Adipose tissue (tissue), 3 donors: ENCODE results near the gene ORM1. TPM values are rescaled to one million over a fixed set of nuclear protein-coding genes. Genes with fewer than 3 reads are reported as not detected.
"Not testable (repeated sequence)": the region's sequence is repeated elsewhere in the genome, so short reads cannot be mapped to it uniquely, and the experiment has no call there.

Source experiments
- H3K27ac ChIP-seq: one replicate; pipeline ENCODE4 v1.5.1; 2013; ENCODE audit warnings: low read depth, low read length
- WGBS, 3 donors: extraction: QIAGEN DNeasy Blood & Tissue Kit; methylation state at CpG; one replicate each; pipeline ENCODE4 v1.1.7; 2013; 5-methylcytosine and 5-hydroxymethylcytosine counted together
- polyA plus RNA-seq, 3 donors: library from polyadenylated mRNA; stranded (reverse); fragments of 200-250 nt; gene quantifications; one replicate each; pipeline ENCODE4 v1.2.3, GENCODE V29; 2013
- donor health status: healthy with polysubstance abuse.
- donor health status: Bipolar disorder and iron deficiency.
- donor health status: healthy.

The ORM1 gene
- polyA plus RNA-seq, 3 donors = 6.9 to 18.0 TPM; not detected in 1

DNA sequence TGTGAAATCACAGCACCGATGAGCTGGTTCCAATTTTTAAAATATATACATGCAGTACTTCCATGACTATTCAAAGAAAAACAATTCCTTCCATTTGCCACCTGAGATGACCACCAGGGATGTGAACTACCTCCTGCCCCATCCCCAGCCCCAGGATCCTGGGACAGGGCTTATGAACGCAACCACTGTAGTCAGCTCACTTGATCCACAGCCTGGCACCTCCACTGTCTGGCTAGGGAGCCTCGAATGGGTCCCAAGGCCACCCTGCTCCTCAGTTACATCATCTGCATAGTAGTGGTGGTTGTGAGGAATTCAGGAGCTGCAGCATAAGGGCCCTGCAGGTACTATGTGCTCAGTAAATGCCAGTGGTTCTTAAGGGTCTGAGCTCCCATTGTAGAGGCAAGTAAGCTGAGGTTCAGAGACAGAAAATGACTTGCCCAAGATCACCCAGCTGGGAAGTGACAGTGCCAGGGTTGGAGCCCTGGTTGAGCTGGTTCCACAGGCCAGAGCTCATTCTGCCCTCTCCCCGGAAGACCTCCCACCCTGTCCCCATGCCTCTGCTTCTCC is 9.7 kb downstream of the ORM1 start:
- H3K27ac ChIP-seq = not testable (repeated sequence)
- WGBS, 3 donors = 66 to 76% (median 71%) methylated on average over 4 of the region's 4 CpGs

GRCh38 chr9:114333718-114334117 is 10.8 kb downstream of the ORM1 start:
- not testable (repeated sequence) for H3K27ac ChIP-seq
- 85 to 89% (median 86%) methylated on average over 2 to 3 of the region's 4 CpGs for WGBS, 3 donors

DNA sequence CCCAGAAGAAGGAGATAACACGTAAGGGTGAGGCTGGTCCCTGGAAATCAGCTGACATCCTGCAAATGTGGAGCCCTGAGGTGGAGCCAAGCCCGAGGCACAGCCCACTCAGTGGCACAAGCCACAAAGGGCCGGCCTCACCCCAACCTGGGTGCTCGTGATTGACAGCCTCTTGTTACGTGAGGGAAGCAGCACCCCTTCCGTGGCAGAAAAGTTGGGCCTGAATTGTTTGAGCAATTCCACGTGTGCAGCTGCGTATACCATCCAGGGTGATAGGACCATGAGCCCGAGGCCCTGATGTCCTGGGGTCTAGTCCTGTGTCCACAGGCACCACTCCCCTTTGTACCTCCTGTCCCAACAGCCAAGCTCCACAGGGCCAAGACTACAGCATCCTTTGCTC is 11.6 kb downstream of the ORM1 start:
- H3K27ac ChIP-seq = no peak overlapping the region
- 90 to 95% (median 95%) methylated on average over 8 to 9 of the region's 9 CpGs for WGBS, 3 donors

DNA sequence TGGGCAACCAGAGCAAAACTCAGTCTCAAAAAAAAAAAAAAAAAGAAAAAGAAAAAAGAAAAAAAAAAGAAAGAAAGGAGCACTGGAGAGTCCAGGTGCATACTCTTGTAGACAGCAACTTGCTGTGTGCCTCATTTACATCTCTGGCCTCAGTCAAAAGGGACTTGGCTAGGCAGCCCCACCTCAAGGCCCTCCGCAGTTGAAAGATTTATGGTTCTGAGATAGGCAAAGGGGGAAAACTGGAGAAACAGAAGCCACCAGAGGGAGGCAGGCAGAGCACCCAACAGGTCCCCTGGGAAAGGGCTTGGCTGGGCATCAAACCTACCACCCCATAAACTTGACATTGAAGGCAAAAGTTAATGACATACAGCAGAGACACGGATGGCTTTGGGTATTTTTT is 12.8 kb downstream of the ORM1 start:
- 64 to 76% (median 72%) methylated on average over 2 of the region's 2 CpGs for WGBS, 3 donors

GRCh38 chr9:114336157-114336556 is 13.3 kb downstream of the ORM1 start:
- WGBS, 3 donors = 74 to 82% (median 80%) methylated on average over 10 of the region's 10 CpGs

More for the DNA sequence above, 12.8 kb downstream of the ORM1 start:
- H3K27ac ChIP-seq = no peak overlapping the region

GRCh38 chr9:114336699-114337395 is 13.9 kb downstream of the ORM1 start:
- no peak overlapping the region for H3K27ac ChIP-seq
- 89 to 93% (median 89%) methylated on average over 21 to 23 of the region's 23 CpGs for WGBS, 3 donors

More at GRCh38 chr9:114336157-114336556, 13.3 kb downstream of the ORM1 start:
- no peak overlapping the region for H3K27ac ChIP-seq

GRCh38 chr9:114338187-114338586 is 15.3 kb downstream of the ORM1 start:
- H3K27ac ChIP-seq = no peak overlapping the region
- WGBS, 3 donors = 90 to 95% (median 93%) methylated on average over 2 of the region's 2 CpGs

DNA sequence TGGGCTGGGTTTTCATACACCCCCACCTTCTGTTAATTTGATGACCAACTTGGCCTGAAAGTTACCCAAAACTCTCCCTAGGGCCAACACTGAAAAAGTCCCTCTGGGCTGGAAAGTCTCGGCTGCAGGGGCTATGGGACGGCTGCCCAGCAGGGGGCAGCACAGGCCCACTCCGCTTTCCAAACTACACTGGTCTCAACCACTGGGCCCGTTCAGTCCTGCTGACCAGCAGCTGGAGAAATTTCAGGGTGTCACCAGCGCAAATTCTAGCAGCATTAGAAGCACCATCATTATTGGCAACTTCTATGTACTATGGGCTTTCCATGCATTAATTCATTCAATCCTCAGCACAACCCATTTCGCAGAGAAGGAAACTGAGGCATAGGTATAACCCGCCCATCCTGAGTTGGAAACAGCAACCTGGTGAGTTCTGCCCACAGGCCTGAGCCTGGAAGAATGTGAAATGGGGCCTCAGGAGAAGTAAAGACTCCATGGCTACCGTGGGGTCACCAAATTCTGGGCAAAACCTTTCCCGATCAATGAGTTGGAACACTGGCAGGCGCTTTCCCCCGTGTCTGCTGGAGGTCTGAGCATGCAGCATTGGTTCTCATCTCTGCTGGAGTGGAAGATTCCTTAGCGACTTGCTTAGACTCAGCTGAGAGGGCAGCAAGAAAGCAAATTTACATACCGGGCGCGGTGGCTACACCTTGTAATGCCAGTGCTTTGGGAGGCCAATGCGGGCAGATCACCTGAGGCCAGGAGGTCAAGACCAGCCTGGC is 16.4 kb downstream of the ORM1 start:
- no peak overlapping the region for H3K27ac ChIP-seq
- 80 to 84% (median 83%) methylated on average over 16 of the region's 16 CpGs for WGBS, 3 donors

GRCh38 chr9:114341152-114341830 is 18.4 kb downstream of the ORM1 start:
- no peak overlapping the region for H3K27ac ChIP-seq
- WGBS, 3 donors = 87 to 88% (median 87%) methylated on average over 12 of the region's 12 CpGs

GRCh38 chr9:114341991-114342390 is 19.1 kb downstream of the ORM1 start:
- WGBS, 3 donors = 94 to 96% (median 95%) methylated on average over 4 of the region's 4 CpGs
- H3K27ac ChIP-seq = no peak overlapping the region

DNA sequence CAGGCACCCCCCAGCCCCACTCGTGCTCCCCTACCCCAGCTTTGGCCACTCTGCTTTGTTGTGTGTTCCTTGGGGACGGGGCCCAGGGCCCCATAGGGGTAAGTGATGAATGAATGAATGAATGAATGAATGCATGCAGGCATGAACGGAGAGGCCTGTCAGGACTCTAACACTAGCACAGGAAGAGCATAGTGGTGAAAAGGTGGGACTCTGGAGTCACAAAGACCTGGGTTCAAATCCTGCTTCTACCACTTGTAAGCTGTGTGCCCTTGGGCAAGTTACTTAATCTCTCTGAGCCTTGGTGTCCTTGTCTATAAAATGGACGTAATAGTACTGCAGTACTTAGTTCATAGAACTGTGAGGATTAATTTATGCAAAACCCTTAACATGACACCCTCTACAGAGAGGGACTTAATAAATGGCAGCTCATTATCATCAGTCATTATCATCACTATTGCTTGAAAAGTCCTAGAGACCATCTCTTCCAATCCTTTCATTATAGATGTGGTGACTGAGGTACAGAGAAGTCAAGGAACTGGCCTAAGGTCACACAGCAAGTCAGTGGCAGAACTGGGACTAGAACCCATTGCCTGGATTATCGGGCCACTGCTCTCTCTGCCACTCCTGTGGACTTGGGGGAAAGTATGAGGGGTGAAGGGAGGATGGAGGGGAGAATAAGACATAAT is 20.0 kb downstream of the ORM1 start:
- no peak overlapping the region for H3K27ac ChIP-seq
- WGBS, 3 donors = 88 to 91% (median 90%) methylated on average over 5 of the region's 5 CpGs

GRCh38 chr9:114343471-114344187 is 20.7 kb downstream of the ORM1 start:
- WGBS, 3 donors = 89 to 92% (median 89%) methylated on average over 9 of the region's 9 CpGs
- H3K27ac ChIP-seq = no peak overlapping the region

- WGBS, 3 donors = 88 to 95% (median 90%) methylated on average over 11 of the region's 11 CpGs
- H3K27ac ChIP-seq = no peak overlapping the region
These were observed 21.3 kb downstream of the ORM1 start for GRCh38 chr9:114344188-114344566.

DNA sequence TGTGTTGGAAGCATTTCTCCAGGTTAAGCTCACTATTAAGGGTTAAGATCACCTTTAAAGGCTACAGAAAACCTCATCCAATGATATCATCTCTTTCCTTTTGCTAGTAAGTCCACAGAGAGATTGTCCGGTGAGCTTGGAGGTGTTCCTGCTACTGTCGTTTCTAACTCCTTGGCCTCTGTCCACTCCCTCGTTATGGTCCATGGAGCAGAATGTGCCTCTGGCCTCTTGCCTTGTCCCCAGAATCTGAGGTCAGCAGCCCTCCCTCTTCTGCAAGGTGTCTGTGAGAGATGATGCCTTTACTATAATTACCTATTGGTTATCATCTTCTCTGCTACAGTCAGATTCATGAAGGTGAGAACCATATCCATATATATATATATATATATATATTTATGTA is 21.8 kb downstream of the ORM1 start:
- 65 to 85% (median 70%) methylated on average over 3 of the region's 3 CpGs for WGBS, 3 donors

DNA sequence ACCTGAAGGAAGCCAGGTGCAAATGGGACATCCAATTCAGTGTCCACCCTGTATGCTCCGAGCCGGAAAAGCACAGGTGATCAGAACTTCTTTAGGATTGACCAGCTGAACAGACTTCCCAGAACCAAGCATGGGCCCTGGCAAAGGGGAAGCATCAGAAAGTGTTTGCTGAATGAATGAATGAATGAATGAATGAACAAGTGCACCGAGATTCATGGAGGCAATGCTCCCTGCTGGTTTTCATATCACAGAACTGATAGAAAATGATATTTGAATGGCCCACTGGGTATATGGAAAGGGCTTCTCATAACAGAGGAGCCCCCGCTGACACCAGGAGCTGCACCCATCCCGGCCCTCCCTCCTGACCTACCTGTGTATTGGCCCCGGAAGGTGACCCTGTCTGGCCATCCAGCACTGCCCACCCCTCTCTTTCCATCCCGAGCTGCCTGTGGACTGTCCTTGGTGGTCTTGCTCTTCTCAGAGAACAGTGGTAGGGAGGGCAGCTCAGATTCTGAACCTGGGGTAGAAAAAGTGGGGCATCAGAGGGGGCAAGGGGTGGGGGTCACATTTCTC is 22.7 kb downstream of the ORM1 start:
- 88 to 93% (median 89%) methylated on average over 7 of the region's 7 CpGs for WGBS, 3 donors
- no peak overlapping the region for H3K27ac ChIP-seq

More for the DNA sequence above, 21.8 kb downstream of the ORM1 start:
- no peak overlapping the region for H3K27ac ChIP-seq

DNA sequence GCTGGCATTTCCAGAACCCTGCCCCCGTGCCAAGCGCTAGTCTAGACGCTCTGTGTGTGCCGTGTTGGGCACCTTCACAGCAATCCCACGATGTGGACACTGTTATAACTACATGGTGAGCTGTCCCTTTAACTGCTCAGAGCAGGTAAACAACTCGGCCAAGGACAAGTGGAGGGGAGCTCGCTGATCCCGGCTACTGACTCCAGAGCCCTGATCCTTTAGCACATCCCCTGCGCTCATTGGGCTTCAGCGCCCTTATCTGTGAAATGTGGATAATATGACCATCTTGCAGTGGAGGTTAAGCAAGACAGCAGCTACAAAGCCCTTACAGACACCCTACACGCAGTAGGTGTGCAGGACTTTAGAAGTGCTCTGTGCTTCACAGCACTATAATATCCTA is 23.2 kb downstream of the ORM1 start:
- no peak overlapping the region for H3K27ac ChIP-seq

DNA sequence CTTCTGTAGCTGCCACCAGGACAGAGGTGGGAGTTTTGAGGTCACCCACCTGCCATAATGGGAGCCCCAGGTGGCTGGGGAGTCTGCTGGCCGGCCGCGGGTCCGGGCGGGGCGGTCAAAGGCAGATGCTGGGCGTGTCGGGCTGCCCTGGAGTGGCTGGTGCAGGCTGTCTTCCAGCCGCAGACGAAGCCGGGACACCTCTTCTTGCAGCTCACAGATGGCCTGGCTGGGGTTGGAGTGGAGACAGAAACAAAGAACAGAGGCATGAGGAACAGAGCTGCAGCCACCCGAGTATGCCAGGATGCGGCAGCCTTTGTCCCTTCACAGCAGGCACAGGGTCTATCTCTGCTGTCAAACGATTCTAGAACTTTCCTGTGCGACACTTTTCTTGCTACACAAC is 24.8 kb downstream of the ORM1 start:
- WGBS, 3 donors = 89 to 92% (median 91%) methylated on average over 15 of the region's 15 CpGs
- H3K27ac ChIP-seq = no peak overlapping the region

More for the DNA sequence above, 23.2 kb downstream of the ORM1 start:
- WGBS, 3 donors = 71 to 93% (median 88%) methylated on average over 11 of the region's 11 CpGs
